Spleen (tissue), 7 donors: ENCODE data around the gene RYR3.

Source experiments
- POLR2A ChIP-seq, 3 donors: fragments of 450-650 bp; IDR thresholded peaks; one replicate each; pipeline ENCODE4 v1.5.1; 2017; ENCODE audit warnings: antibody characterized with exemption in 3 of 3, mild to moderate bottlenecking in 1 of 3
- POLR2AphosphoS5 ChIP-seq, 3 donors: sonication (generic); formaldehyde crosslinking; IDR thresholded peaks; one replicate each; pipeline ENCODE4 v1.5.1; 2017; ENCODE audit warnings: antibody characterized with exemption in 3 of 3
- TF ChIP-seq, protein P1 (sequence below), 11 experiments: fragments of 200-600 bp in 7 of 11; fragments of 450-650 bp in 4 of 11; sonication (generic) in 4 of 11; IDR thresholded peaks in 8 of 11; conservative IDR thresholded peaks in 3 of 11; 1 replicate in 7 of 11; 2 replicates in 4 of 11; pipeline versions ENCODE4 v1.4.0 to v1.8.0; 2016 to 2021; ENCODE audit warnings: antibody characterized with exemption in 11 of 11, inconsistent platforms in 4 of 11, mild to moderate bottlenecking in 1 of 11
- donor health status: DM: no; HTN: no; CAD: no; lungs with moderate emphysema.
- donor health status: DM: no; HTN: no; CAD: no.
- donor health status: DM: no; HTN: no; CAD: no.

DNA sequence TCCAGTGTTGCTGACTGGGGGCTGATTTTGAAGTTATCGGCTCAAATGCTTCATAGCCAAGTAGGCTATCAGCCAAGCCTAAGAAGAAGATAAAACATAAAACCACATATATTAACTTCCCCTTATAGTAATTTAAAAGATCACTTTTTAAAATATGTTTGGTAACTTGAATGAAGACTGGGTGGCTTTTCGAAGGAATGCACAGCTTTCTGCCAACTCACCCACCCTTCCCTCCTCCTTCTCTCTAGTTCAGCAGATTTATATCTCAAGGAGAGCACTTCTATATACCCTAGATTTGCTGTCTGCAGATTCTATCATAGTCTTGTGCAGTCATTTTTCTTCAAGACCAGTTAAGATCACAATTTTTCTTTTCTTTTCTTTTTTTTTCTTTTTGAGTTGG lies 468.1 kb downstream of the RYR3 start:
- TF ChIP-seq, protein P1, sequence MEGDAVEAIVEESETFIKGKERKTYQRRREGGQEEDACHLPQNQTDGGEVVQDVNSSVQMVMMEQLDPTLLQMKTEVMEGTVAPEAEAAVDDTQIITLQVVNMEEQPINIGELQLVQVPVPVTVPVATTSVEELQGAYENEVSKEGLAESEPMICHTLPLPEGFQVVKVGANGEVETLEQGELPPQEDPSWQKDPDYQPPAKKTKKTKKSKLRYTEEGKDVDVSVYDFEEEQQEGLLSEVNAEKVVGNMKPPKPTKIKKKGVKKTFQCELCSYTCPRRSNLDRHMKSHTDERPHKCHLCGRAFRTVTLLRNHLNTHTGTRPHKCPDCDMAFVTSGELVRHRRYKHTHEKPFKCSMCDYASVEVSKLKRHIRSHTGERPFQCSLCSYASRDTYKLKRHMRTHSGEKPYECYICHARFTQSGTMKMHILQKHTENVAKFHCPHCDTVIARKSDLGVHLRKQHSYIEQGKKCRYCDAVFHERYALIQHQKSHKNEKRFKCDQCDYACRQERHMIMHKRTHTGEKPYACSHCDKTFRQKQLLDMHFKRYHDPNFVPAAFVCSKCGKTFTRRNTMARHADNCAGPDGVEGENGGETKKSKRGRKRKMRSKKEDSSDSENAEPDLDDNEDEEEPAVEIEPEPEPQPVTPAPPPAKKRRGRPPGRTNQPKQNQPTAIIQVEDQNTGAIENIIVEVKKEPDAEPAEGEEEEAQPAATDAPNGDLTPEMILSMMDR (IDR thresholded peaks at IDR 0.05 in 8 of 11, conservative IDR thresholded peaks at IDR 0.05 in 3 of 11) = no peak
- no peak for TF ChIP-seq POLR2A (IDR thresholded peaks at IDR 0.05)
- no peak for TF ChIP-seq POLR2AphosphoS5 (IDR thresholded peaks at IDR 0.05)
